HG03442 (cell line): ENCODE results near the gene FAM193B.
"Not testable (repeated sequence)": the region's sequence is repeated elsewhere in the genome, so short reads cannot be mapped to it uniquely, and the experiment has no call there.

Source experiments
- ATAC-seq: cut with Tn5 transposase; IDR thresholded peaks from one replicate; pipeline ENCODE4 v1.9.1; 2021; ENCODE audit warnings: mild to moderate bottlenecking, moderate library complexity; ENCODE audit not compliant: unreplicated experiment

The FAM193B gene

GRCh38 chr5:177538876-177539275 lies 15.5 kb downstream of the FAM193B start:
- ATAC-seq = no peak

DNA sequence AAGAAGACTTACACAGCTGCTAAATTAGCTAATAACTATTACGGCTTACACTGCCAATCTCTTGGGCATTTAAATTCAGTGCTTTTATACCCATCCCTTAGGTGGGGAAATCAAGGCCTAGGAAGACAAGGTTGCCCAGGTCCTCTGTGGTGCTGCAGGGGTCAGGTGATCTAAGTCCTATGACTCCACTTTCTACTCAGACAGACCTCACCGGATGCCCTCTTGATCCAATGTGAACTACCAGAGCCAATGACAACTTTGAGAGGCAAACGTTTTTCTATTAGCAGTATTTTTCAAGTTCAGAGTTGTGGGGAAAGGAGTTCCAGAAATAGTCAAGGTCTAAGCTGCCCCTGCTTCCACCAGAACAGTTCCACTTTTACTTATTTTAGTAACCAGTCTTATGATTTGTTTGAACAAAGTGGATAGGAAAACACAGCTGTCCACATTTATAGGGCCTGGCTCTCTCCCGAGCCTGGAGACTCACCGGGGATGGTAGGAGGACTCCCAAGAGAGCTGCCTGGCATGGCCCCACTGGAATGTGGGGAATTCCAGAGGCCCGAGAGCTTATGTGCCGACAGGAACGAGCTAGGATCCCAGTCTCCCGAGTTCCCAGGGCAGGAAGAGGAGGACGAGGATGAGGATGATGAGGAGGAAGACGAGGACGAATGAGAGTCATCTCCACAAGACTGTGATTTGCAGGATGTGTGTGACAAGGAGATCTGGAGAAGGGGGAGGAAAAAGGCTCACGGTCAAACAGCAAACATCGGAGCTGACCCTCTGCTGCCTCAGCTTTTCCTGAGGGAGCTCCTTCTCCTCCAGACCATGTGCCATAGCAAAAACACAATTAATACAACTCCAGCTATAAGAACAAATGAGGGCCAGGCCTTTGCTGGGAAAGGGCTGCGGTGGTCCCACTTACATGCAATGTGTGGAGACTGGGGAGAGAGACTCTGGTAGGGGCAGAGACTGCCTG lies 16.7 kb downstream of the FAM193B start:
- ATAC-seq = no peak

DNA sequence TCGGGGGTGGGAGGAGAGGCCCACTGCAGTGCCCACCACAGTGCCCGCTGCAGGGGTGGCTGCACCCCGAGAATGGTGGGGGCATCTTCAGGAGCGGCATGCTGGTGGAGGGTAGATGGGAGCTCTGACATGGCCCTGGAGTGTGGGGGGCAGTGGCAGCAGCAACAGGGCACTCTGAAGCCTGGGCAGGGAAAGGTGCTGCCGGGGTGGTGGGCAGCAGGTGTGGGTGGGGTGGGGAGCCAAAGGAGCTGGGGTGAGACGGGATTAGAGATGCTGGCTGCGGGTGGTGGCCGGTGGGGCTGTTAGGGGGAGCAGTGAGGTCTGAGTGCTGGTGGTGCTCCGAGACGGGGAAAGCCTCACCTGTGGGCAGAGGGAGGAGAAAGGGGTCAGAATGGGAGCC lies 18.0 kb downstream of the FAM193B start:
- ATAC-seq = no peak

DNA sequence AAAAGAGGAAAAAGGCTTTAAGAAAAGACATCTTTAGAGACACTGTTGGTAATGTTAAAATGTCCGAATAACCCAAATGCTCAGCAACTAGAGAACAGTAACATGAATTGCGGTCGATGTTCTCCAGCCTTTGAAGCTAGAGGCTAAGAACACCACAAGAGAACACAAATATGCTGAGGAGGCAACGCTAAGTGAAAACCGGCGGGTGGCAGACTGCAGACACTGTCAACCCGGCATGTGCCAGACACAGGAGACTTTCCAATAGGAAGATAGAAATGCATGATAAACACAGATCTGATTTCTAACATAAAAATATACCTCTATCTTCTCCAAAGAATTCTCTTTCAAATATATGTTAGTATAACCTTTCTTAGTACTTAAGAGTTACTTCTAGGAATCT lies 19.2 kb downstream of the FAM193B start:
- ATAC-seq = no peak

DNA sequence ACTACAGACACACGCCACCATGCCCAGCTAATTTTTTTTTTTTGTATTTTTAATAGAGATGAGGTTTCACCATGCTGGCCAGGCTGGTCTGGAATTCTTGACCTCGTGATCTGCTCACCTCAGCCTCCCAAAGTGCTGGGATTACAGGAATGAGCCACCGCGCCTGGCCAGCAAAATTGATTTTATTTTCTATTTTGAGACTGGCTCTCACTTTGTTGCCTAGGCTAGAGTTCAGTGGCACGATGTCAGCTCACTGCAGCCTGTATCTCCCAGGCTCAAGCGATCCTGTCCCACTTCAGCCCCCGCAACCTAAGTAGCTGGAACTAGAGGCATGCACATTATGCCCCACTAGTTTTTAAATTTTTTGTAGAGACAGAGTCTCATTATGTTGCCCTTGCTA lies 19.9 kb downstream of the FAM193B start:
- ATAC-seq = not testable (repeated sequence)

- no peak for ATAC-seq
Observed at GRCh38 chr5:177531209-177531940, 23.0 kb downstream of the FAM193B start.

DNA sequence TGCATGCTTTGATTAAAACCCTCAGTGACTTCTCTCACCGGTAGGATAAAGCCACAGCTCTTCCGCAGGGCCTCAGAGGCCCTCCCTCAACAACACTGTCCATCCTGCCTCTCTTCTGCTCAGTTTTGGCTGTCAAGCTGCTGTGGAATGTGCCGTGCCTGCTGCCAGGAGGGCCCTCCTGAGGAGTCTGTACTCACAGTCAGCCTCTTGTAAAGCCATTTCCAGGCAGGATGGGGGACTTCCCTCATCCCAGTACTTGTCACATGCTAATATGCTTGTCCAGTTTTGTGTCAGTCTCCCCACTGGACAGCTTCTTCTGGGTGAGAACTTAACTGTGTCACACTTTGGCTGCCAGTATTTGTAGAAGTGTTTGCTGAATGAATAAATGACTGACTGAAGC lies 23.7 kb downstream of the FAM193B start:
- no peak for ATAC-seq

DNA sequence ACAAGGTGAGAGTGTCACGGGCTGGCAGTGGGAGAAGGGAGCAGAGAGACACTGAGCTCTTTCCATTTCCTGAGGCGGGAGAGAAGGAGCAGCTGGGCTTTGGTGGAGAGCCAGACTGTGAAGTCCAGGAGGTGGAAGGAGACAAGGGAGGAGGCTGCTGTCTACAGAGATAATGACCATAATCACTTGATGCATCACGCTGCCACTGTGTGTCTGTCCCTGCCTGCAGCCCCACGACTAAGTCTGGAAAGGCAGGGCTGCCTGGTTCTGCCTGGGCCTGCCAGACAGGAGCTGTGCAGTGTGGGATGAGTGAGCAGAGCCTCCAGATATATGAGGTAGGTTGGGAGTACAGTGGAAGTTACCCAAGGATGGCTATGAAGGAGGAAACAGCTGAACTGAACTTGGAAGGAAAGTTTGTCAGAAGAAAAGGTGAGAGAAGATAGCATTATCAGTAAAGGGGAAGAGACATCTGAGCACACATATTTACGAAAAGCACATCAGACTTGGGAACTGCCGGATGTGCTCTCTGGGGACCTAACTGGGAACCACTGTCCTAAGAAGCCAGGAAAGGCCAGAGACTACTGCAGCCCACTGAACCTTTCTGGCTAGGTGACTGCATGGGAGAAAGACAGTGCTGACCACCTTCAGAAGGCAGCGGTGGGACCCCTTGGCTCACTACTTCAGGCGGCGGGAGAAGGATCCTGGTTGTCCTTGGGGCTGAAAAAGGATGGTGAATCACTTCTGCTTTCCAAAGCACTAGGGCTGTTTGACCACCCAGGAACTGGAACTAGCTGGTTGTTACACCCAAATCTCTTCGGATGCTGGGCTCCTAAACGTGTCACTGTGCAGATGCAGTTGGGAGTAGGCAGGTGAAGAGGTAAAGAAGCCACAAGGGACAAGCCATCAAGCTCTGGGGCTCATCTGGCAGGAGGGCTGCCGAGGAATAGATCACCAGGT lies 24.8 kb downstream of the FAM193B start:
- ATAC-seq = no peak

DNA sequence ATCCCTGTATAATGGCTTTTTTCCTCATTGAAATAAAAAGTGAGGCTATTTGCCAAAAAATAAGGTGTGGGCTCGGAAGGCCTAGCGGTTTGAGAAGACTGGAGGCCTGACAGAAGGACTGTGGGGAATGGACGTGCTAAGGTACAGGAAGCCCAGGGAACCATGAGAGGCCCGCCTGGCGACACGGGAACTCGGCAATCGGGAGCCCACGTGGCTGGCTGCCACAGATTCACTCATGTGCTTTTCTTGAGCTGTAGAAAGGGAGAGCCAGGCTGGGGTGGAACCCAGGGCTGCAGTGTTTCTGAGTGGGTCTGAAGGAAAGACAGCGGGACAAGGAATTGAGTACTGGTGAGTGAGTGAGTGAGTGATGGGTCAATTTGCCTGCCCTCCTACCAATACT lies 25.7 kb downstream of the FAM193B start:
- no peak for ATAC-seq

DNA sequence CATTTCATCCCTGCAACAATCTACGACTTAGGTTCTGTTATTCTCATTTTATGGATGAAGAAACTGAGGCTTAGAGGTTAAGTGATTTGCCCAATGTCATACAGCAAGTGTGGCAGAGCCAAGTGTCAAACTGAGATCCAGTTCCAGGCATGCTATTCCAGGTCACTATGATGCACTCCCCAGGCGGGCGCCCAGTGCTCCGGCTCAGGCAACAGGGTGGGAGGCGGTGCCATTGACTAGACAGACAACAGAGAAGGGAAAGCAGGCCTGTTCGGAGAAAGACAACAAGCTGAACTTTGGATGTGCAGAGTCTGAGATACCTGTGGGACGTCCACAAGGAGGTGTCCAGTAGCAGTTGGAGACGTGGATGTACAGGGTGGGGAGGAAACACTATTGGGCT lies 26.8 kb downstream of the FAM193B start:
- no peak for ATAC-seq

- no peak for ATAC-seq
Observed at GRCh38 chr5:177526791-177527190, 27.6 kb downstream of the FAM193B start.

DNA sequence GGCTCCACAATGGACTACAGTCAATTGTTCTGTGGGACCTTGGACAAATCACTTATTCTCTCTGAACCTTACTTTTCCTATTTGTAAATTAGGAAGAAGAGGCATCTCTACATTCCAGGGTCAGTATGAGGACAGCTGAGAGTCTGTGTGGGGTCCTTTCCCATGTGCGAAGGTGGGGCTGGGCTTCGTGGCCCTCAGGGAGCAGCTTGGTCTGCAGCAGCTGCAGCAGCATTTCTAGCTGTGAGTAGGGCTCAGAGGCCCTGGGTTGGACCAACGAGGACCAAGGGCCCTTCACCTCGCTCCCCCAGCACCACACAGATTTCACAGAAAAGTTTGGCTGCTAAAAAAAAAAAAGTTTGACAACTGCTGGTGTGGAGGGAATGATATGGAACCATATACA lies 28.2 kb downstream of the FAM193B start:
- no peak for ATAC-seq

DNA sequence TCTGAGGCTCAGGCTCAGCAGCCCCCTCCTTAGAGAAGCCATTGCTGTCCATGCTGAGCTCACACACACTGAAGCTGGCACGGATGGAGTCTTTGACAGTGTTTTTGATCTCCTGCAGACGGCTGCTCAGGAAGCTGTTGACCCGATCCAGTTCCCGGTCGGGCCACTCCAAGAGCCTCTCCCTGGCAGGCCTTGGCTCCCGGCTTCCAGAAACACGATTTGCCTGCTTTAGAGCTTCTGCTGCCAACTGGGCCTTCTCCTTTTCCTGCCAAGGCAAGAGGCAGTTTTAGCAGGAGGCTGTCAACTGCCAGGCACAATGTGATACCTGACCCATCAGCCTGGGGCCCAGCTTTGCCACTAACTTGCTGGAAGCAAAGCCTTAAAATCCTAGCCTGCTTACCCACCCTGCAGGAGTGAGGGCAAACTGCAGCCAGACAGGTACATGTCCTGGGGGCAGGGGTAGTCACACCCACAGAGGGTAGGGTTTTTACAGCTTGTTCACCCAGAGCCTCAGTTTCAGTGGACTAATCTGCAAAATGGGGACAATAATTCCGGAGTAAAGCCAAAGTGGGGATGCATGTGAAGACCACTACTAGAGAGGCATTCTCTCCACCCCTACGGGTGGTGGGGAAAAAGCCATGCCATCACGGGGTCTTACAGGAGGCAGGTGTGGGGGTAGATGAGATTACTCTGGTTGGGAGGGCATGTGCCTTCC lies 29.3 kb downstream of the FAM193B start:
- ATAC-seq = no peak

DNA sequence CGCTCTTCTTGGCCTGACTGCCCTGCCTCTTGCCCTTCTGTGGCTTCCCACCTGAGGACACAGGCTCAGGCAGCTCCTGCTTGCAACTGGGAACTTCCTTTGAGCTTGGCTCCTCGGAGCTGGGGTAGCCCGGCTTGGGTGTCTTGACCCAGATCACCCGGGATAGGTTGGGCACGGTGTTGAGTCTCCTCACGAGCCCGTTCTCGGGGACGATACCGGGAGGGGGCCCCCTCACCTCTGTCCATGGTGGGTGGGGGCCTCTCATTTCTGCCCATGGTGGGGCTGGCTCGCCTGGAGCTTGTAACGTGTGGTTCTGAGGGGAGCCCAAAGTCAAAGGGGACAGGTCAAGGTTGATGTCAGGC lies 29.8 kb downstream of the FAM193B start:
- ATAC-seq = no peak

DNA sequence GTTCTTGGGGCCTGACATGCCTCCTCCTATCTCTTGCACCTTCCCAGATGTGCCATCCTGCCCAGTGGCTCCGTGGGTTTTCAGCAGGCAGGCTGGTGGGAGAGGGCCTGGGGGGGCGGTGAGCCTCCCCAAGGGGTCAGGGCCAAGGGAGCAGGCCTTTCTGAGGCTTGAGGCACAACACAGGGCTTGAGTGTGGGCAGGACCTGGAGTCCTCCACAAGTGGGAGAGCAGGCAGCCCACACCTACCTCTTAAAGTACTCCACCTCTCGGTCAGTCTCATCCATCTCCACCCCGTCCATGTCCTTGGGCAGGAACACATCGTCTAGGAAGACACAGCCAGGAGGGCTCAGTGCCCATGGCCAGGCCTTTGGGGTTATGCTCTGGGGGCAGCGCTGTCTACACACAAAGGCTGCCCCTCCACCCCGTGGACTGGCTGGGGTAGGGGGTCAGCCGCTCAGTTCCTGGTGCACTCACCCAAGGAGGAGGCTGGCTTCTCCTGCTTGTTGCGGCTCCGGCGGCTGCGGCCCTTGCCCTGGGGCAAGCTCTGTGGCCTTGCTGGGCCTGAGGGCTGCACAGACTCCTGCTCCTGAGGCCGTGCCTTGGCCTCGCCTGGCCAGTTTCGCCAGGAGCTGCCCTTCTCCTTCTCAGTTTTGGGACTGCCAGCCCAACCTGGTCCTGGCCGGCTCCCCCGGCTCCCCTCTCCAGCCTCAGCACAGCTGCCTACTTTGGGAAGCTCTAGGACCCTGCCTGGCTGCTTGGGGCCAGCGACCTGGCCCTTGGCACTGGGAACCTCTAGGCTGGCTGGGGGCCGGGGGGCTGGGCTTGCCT lies 30.4 kb downstream of the FAM193B start:
- no peak for ATAC-seq

GRCh38 chr5:177520916-177521513 lies 33.3 kb downstream of the FAM193B start:
- no peak for ATAC-seq

DNA sequence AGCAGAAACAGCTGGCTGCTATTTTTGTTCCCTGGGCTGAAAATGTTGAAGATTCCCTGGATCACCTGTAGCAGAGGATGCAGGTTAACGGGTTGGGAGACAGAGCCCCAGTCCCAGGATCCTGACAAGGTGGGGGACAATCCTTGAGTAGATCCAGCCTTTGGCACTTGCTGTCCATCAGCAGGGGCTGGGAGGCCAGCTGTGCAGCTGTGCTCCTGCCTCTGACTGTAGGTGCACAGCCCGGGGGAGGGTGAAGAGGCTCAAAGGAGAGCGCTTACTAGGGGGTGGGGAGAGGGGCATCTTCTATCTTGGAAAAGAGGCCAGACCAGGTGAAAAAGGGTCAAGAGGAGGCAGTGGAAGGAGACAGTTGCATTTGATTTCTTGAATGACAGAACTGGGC lies 34.1 kb downstream of the FAM193B start:
- ATAC-seq = no peak

- no peak for ATAC-seq
Observed at GRCh38 chr5:177519463-177520235, 34.7 kb downstream of the FAM193B start.
